Breast epithelium (tissue), 4 donors: ENCODE data around the gene TRIM67. TPM values are rescaled to one million over a fixed set of nuclear protein-coding genes. Genes with fewer than 3 reads are reported as not detected.

Source experiments
- DNase-seq, 2 donors: peaks; one replicate each; pipeline ENCODE4 v3.0.0-alpha.2; 2019; ENCODE audit warnings: low spot score in 2 of 2
- H3K27ac ChIP-seq, 2 donors: fragments of 200-600 bp; sonication (generic) in 1 of 2; one replicate each; pipeline ENCODE4 v1.5.1; 2016 to 2019; ENCODE audit warnings: mild to moderate bottlenecking in 1 of 2
- H3K27me3 ChIP-seq, 2 donors: fragments of 200-600 bp; sonication (generic) in 1 of 2; one replicate each; pipeline versions ENCODE4 v1.5.1 to v1.6.0; 2017 to 2019; ENCODE audit warnings: control low read depth in 1 of 2, mild to moderate bottlenecking in 1 of 2
- H3K36me3 ChIP-seq: fragments of 200-600 bp; one replicate; pipeline ENCODE4 v1.5.1; 2019
- H3K4me1 ChIP-seq, 2 donors: fragments of 200-600 bp; sonication (generic); one replicate each; pipeline ENCODE4 v1.5.1; 2016 to 2019; ENCODE audit warnings: control low read depth in 1 of 2
- H3K4me3 ChIP-seq, 3 donors: fragments of 200-600 bp; sonication (generic); 1 replicate in 2 of 3; 2 replicates in 1 of 3; pipeline ENCODE4 v1.5.1; 2016 to 2019; ENCODE audit warnings: mild to moderate bottlenecking in 3 of 3, moderate library complexity in 2 of 3
- H3K9me3 ChIP-seq, 2 donors: fragments of 200-600 bp; sonication (generic) in 1 of 2; one replicate each; pipeline ENCODE4 v1.5.1; 2016 to 2019; ENCODE audit warnings: control low read depth in 1 of 2
- POLR2A ChIP-seq: fragments of 450-650 bp; IDR thresholded peaks from one replicate; pipeline ENCODE4 v1.6.1; 2016; ENCODE audit warnings: antibody characterized with exemption, mild to moderate bottlenecking, moderate library complexity
- POLR2AphosphoS5 ChIP-seq, 3 donors: sonication (generic); formaldehyde crosslinking; IDR thresholded peaks; one replicate each; pipeline ENCODE4 v1.6.1; 2017; ENCODE audit warnings: antibody characterized with exemption in 3 of 3
- intact Hi-C: fragments of 100-400 bp; cut with DNase I; formaldehyde crosslinking; loops from one replicate; pipeline ENCODE4 v1.15.1; 2023; ENCODE audit warnings: low total_unique reads
- total RNA-seq, 3 donors: library from RNA; depleted of rRNA; stranded (reverse); fragments of >200 nt; gene quantifications; one replicate each; pipeline ENCODE4 v1.1.0, GENCODE V29; 2016
- TF ChIP-seq, protein P1 (sequence below), 3 donors: fragments of 450-650 bp; IDR thresholded peaks; one replicate each; pipeline ENCODE4 v1.5.1; 2016 to 2017; ENCODE audit warnings: antibody characterized with exemption in 3 of 3, mild to moderate bottlenecking in 3 of 3, moderate library complexity in 3 of 3

TRIM67 gene
- total RNA-seq, 3 donors from 2014 or later: not detected

DNA sequence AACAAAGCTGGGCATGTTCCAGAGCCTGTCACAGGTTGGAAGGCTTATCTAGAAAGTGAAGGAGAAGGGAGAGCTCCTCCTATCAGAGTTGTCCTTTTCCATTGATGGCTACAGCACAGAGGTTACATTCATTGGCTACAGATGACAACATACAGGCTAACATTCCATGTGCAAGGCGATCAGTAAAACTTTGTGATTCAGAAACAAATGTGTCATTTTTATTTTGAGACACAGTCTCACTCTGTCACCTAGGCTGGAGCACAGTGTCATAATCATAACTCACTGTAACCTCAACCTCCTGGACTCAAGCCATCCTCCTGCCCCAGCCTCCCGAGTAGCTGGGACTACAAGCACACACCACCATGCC, 32.6 kb downstream of the TRIM67 start:
- TF ChIP-seq POLR2AphosphoS5 (IDR thresholded peaks at IDR 0.05) (no peak), POLR2A (no peak)
- TF ChIP-seq, protein P1, sequence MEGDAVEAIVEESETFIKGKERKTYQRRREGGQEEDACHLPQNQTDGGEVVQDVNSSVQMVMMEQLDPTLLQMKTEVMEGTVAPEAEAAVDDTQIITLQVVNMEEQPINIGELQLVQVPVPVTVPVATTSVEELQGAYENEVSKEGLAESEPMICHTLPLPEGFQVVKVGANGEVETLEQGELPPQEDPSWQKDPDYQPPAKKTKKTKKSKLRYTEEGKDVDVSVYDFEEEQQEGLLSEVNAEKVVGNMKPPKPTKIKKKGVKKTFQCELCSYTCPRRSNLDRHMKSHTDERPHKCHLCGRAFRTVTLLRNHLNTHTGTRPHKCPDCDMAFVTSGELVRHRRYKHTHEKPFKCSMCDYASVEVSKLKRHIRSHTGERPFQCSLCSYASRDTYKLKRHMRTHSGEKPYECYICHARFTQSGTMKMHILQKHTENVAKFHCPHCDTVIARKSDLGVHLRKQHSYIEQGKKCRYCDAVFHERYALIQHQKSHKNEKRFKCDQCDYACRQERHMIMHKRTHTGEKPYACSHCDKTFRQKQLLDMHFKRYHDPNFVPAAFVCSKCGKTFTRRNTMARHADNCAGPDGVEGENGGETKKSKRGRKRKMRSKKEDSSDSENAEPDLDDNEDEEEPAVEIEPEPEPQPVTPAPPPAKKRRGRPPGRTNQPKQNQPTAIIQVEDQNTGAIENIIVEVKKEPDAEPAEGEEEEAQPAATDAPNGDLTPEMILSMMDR (IDR thresholded peaks at IDR 0.05): no peak
- H3K27ac ChIP-seq: no peak overlapping the region
- no peaks in the 10 kb centered on the region for H3K4me1 ChIP-seq
- H3K4me3 ChIP-seq: no peak overlapping the region
- H3K36me3 ChIP-seq: no peaks in the 10 kb centered on the region
- H3K9me3 ChIP-seq: no peaks in the 10 kb centered on the region
- intact Hi-C loops: no loop called here
- DNase-seq: no peak
- H3K27me3 ChIP-seq: peaks cover 0 to 7% of the 10 kb centered on the region in 2 donors

DNA sequence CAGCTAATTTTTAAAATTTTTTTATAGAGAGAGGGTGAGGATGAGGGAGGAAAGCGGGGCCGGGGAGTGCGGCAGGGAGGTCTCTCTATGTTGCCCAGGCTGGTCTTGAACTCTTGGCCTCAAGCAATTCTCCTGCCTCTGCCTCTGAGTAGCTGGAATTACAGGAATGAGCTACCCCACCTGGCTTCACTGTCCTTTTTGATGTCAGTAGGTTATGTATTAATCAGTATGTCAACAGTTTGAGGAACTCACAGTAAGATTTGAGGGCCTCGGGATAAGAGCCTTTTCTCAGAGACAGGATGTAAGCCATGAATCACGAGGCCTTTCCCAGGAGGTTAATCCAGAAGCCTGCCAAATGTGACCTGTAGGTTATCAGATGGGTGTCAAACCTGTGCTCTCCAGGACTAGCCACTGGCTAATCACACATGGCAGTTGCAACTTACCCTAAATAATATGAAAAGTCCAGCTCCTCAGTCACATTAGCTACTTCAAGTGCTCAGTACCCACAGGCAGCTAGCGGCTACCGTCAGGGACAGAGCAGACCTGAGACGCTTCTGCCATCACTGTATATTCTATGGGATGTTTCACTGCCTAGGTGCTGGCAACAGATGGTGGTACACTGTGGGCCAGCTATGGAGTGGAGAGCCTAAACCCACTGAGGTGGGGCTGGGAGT, 33.1 kb downstream of the TRIM67 start:
- no peak for DNase-seq
- TF ChIP-seq POLR2AphosphoS5 (IDR thresholded peaks at IDR 0.05) (no peak), POLR2A (no peak)
- TF ChIP-seq, protein P1 (IDR thresholded peaks at IDR 0.05): no peak
- H3K27me3 ChIP-seq: peaks cover 0 to 7% of the 10 kb centered on the region in 2 donors
- H3K4me1 ChIP-seq: no peaks in the 10 kb centered on the region
- no peaks in the 10 kb centered on the region for H3K36me3 ChIP-seq
- H3K27ac ChIP-seq: no peak overlapping the region
- H3K4me3 ChIP-seq: no peak overlapping the region
- intact Hi-C loops: no loop called here
- no peaks in the 10 kb centered on the region for H3K9me3 ChIP-seq

DNA sequence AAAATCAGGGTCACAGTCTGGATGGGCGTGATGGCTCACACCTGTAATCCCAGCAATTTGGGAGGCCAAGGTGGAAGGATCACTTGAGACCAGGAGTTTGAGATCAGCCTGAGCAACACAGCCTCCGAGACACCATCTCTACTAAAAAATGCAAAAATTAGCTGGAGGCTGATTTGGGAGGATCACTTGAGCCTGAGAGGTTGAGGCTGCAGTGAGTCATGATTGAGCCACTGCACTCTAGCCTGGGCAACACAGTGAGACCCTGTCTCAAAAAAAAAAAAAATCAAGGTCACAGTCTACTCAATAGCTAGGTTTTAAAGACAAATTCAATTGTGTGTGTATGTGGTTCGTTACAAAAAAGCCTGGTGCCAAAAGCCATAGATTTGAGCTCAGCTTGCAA, 34.4 kb downstream of the TRIM67 start:
- TF ChIP-seq, protein P1 (IDR thresholded peaks at IDR 0.05): no peak
- TF ChIP-seq POLR2AphosphoS5 (IDR thresholded peaks at IDR 0.05): no peak
- TF ChIP-seq POLR2A: no peak
- intact Hi-C loops: no loop called here
- H3K27ac ChIP-seq: no peak overlapping the region
- peaks cover 0 to 8% of the 10 kb centered on the region in 2 donors for H3K27me3 ChIP-seq
- no peaks in the 10 kb centered on the region for H3K36me3 ChIP-seq
- no peak overlapping the region for H3K4me3 ChIP-seq
- H3K4me1 ChIP-seq: no peaks in the 10 kb centered on the region
- H3K9me3 ChIP-seq: no peaks in the 10 kb centered on the region
- DNase-seq: no peak

DNA sequence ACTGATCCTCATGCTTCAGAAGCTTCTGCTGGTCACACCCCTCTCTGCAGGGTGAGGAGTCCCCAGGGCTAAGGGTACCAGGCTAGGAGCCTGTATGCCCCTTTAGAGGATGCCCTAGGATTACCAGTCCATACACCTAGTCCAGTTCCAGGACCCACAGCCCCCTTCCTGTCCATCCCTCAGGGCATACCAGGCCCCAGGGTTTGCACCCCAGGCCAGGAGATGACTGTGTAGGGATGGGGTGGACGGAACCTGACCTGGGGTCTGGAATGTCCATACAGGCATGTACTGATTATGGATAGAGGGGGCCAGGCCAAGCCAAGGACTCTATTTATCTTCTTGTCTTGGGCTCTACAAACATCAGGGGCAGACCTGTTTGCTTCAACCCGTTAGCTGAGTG, 34.9 kb downstream of the TRIM67 start:
- TF ChIP-seq, protein P1 (IDR thresholded peaks at IDR 0.05): no peak
- TF ChIP-seq POLR2AphosphoS5 (IDR thresholded peaks at IDR 0.05): no peak
- TF ChIP-seq POLR2A: no peak
- DNase-seq: no peak
- H3K4me3 ChIP-seq: no peak overlapping the region
- no peak overlapping the region for H3K27ac ChIP-seq
- peaks cover 0 to 11% of the 10 kb centered on the region in 2 donors for H3K27me3 ChIP-seq
- no peaks in the 10 kb centered on the region for H3K9me3 ChIP-seq
- no peaks in the 10 kb centered on the region for H3K4me1 ChIP-seq
- H3K36me3 ChIP-seq: no peaks in the 10 kb centered on the region
- intact Hi-C loops: no loop called here

DNA sequence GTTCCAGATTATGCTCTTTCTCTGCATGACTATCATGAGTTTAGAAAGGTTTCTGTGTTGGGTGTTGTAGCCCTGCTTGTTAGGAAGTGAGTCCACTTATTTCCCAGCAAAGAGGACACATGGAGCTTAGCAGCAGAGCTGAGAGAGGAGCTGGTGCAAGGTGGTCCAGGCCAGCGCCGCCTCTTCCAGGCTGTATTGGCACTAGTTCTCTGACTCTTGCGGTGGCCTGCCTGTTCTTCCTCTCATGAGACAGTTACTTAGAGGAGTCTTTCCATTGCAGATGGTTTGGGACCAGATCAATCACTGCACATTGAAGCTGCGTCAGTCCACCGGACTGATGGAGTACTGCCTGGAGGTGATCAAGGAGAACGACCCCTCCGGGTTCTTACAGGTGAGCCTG, 38.0 kb downstream of the TRIM67 start:
- no peaks in the 10 kb centered on the region for H3K4me1 ChIP-seq
- no peak for DNase-seq
- H3K27ac ChIP-seq: no peak overlapping the region
- intact Hi-C loops: no loop called here
- peaks cover 0 to 22% of the 10 kb centered on the region in 2 donors for H3K27me3 ChIP-seq
- TF ChIP-seq POLR2A (no peak), POLR2AphosphoS5 (IDR thresholded peaks at IDR 0.05) (no peak)
- TF ChIP-seq, protein P1 (IDR thresholded peaks at IDR 0.05): no peak
- no peaks in the 10 kb centered on the region for H3K9me3 ChIP-seq
- H3K4me3 ChIP-seq: no peak overlapping the region
- H3K36me3 ChIP-seq: no peaks in the 10 kb centered on the region
